ENCODE measurements around the gene IGFBPL1.

GRCh38 chr9:38439291-38439915 is 15.1 kb upstream of the IGFBPL1 start:
- no peak for TF ChIP-seq FOXM1 (IDR thresholded peaks at IDR 0.05; ENCODE audit: low read depth, low read length)
- no peak for TF ChIP-seq CTCF (IDR thresholded peaks at IDR 0.05 in 2 of 3, conservative IDR thresholded peaks at IDR 0.05 in 1 of 3; ENCODE audit: control insufficient read depth in 2 of 3, extremely low read depth in 1 of 3, insufficient read depth in 1 of 3, low read depth in 3 of 3, low read length in 3 of 3)
- TF ChIP-seq CUX1 (IDR thresholded peaks at IDR 0.05; ENCODE audit: insufficient replicate concordance, low read depth, low read length) = no peak
- no peak for TF ChIP-seq YBX1 (IDR thresholded peaks at IDR 0.05)
- TF ChIP-seq ATF2 (IDR thresholded peaks at IDR 0.05; ENCODE audit: low read length) = no peak
- TF ChIP-seq NR2C2 (IDR thresholded peaks at IDR 0.05; ENCODE audit: borderline replicate concordance, control insufficient read depth, insufficient read length, low read depth) = no peak
